Muscle layer of duodenum (tissue), 2 donors: ENCODE data around the gene RHBDL1.

Experiments
- H3K27ac ChIP-seq: one replicate; pipeline ENCODE4 v1.7.0; 2013; ENCODE audit warnings: mild to moderate bottlenecking, low read length
- H3K27me3 ChIP-seq: one replicate; pipeline ENCODE4 v1.7.0; 2013; ENCODE audit warnings: low read depth, mild to moderate bottlenecking, control low read depth, low read length
- H3K36me3 ChIP-seq, 2 donors: one replicate each; pipeline ENCODE4 v1.7.0; 2013; ENCODE audit warnings: low read length in 2 of 2, control low read depth in 1 of 2, mild to moderate bottlenecking in 1 of 2; ENCODE audit not compliant: insufficient read depth in 2 of 2, control insufficient read depth in 1 of 2
- H3K4me1 ChIP-seq, 2 donors: one replicate each; pipeline ENCODE4 v1.7.0; 2013; ENCODE audit warnings: low read length in 2 of 2, mild to moderate bottlenecking in 2 of 2, control low read depth in 1 of 2, moderate library complexity in 1 of 2; ENCODE audit not compliant: insufficient read depth in 2 of 2, control insufficient read depth in 1 of 2
- H3K4me3 ChIP-seq, 2 donors: one replicate each; pipeline ENCODE4 v1.7.0; 2013; ENCODE audit warnings: low read length in 2 of 2, low read depth in 1 of 2, mild to moderate bottlenecking in 1 of 2
- H3K9me3 ChIP-seq, 2 donors: one replicate each; pipeline ENCODE4 v1.7.0; 2013; ENCODE audit warnings: low read length in 2 of 2, control low read depth in 1 of 2, mild to moderate bottlenecking in 1 of 2; ENCODE audit not compliant: control insufficient read depth in 1 of 2
- donor health status: healthy.

Gene RHBDL1

GRCh38 chr16:679814-680624 is 4.5 kb downstream of the RHBDL1 start, which contains the start of gene STUB1:
Gene STUB1, plus strand, starts transcription at chr16:680410. Its CDS starts 116 bp downstream, at chr16:680526.
- Histone ChIP-seq H3K27ac (no peak within 1 kb of the TSS), H3K4me1 (peaks cover 7 to 47% of the 10 kb centered on the region in 2 donors), H3K36me3 (peaks cover 5 to 17% of the 10 kb centered on the region in 2 donors), H3K27me3 (no peaks in the 10 kb centered on the region), H3K4me3 (peak within 1 kb of the TSS; percentile 68 to 85), H3K9me3 (no peaks in the 10 kb centered on the region)

- H3K27me3 ChIP-seq = no peaks in the 10 kb centered on the region
- H3K4me3 ChIP-seq = peak overlapping the region; percentile 68 to 85
- H3K9me3 ChIP-seq = no peaks in the 10 kb centered on the region
- no peak overlapping the region for H3K27ac ChIP-seq
- H3K36me3 ChIP-seq = peaks cover 5 to 17% of the 10 kb centered on the region in 2 donors
- peaks cover 7 to 48% of the 10 kb centered on the region in 2 donors for H3K4me1 ChIP-seq
Measured at GRCh38 chr16:680625-680945, 5.1 kb downstream of the RHBDL1 start.

- H3K4me1 ChIP-seq = peaks cover 7 to 50% of the 10 kb centered on the region in 2 donors
Measured at GRCh38 chr16:680967-681745, 5.7 kb downstream of the RHBDL1 start.

GRCh38 chr16:681746-682427 is 6.4 kb downstream of the RHBDL1 start:
- no peak overlapping the region for H3K27ac ChIP-seq
- no peaks in the 10 kb centered on the region for H3K9me3 ChIP-seq
- H3K36me3 ChIP-seq = peaks cover 5 to 27% of the 10 kb centered on the region in 2 donors
- peaks cover 7 to 50% of the 10 kb centered on the region in 2 donors for H3K4me1 ChIP-seq
- no peaks in the 10 kb centered on the region for H3K27me3 ChIP-seq
- peak overlapping the region in 1 of 2 donors; percentile 85 for H3K4me3 ChIP-seq

More at GRCh38 chr16:680967-681745, 5.7 kb downstream of the RHBDL1 start:
- H3K4me3 ChIP-seq = peak overlapping the region; percentile 68 to 85
- H3K27ac ChIP-seq = no peak overlapping the region
- H3K27me3 ChIP-seq = no peaks in the 10 kb centered on the region
- H3K9me3 ChIP-seq = no peaks in the 10 kb centered on the region
- peaks cover 5 to 19% of the 10 kb centered on the region in 2 donors for H3K36me3 ChIP-seq

- Histone ChIP-seq H3K9me3 (no peaks in the 10 kb centered on the region), H3K27ac (no peak overlapping the region), H3K27me3 (no peaks in the 10 kb centered on the region), H3K4me1 (peaks cover 7 to 50% of the 10 kb centered on the region in 2 donors), H3K4me3 (no peak overlapping the region), H3K36me3 (peaks cover 5 to 34% of the 10 kb centered on the region in 2 donors)
Measured at GRCh38 chr16:682493-683395, 7.3 kb downstream of the RHBDL1 start.

- peak overlapping the region; percentile 33 to 82 for H3K4me3 ChIP-seq
- peaks cover 5 to 36% of the 10 kb centered on the region in 2 donors for H3K36me3 ChIP-seq
- no peaks in the 10 kb centered on the region for H3K27me3 ChIP-seq
- H3K9me3 ChIP-seq = no peaks in the 10 kb centered on the region
- peaks cover 7 to 51% of the 10 kb centered on the region in 2 donors for H3K4me1 ChIP-seq
- H3K27ac ChIP-seq = no peak overlapping the region
Measured at GRCh38 chr16:683396-684070, 8.1 kb downstream of the RHBDL1 start.

GRCh38 chr16:684071-684794 is 8.8 kb downstream of the RHBDL1 start, which contains the start of gene JMJD8:
Gene JMJD8, minus strand, starts transcription at chr16:684334. Its CDS starts 15 bp downstream, at chr16:684319.
- peaks cover 5 to 36% of the 10 kb centered on the region in 2 donors for H3K36me3 ChIP-seq
- peaks cover 8 to 55% of the 10 kb centered on the region in 2 donors for H3K4me1 ChIP-seq
- no peaks in the 10 kb centered on the region for H3K9me3 ChIP-seq
- peak within 1 kb of the TSS; percentile 48 to 82 for H3K4me3 ChIP-seq
- H3K27me3 ChIP-seq = no peaks in the 10 kb centered on the region
- no peak within 1 kb of the TSS for H3K27ac ChIP-seq

GRCh38 chr16:684961-685696 is 9.7 kb downstream of the RHBDL1 start:
- H3K27me3 ChIP-seq = no peaks in the 10 kb centered on the region
- H3K4me1 ChIP-seq = peaks cover 14 to 59% of the 10 kb centered on the region in 2 donors
- H3K27ac ChIP-seq = no peak overlapping the region

GRCh38 chr16:685967-686366 is 10.5 kb downstream of the RHBDL1 start:
- Histone ChIP-seq H3K9me3 (no peaks in the 10 kb centered on the region), H3K27me3 (no peaks in the 10 kb centered on the region), H3K36me3 (peaks cover 5 to 36% of the 10 kb centered on the region in 2 donors), H3K27ac (no peak overlapping the region), H3K4me3 (no peak overlapping the region), H3K4me1 (peaks cover 14 to 63% of the 10 kb centered on the region in 2 donors)

More at GRCh38 chr16:684961-685696, 9.7 kb downstream of the RHBDL1 start:
- no peaks in the 10 kb centered on the region for H3K9me3 ChIP-seq
- peaks cover 5 to 36% of the 10 kb centered on the region in 2 donors for H3K36me3 ChIP-seq
- peak overlapping the region in 1 of 2 donors; percentile 82 for H3K4me3 ChIP-seq
